ENCODE results near the gene AGO3.
A peak's percentile ranks its signal among the peaks of the same experiment; 100 is the strongest.

Gene AGO3

GRCh38 chr1:36084497-36085115, 153.7 kb downstream of the AGO3 start:
- DNase-seq, result no peak

GRCh38 chr1:36085126-36085525, 154.2 kb downstream of the AGO3 start:
- DNase-seq, result no peak

DNA sequence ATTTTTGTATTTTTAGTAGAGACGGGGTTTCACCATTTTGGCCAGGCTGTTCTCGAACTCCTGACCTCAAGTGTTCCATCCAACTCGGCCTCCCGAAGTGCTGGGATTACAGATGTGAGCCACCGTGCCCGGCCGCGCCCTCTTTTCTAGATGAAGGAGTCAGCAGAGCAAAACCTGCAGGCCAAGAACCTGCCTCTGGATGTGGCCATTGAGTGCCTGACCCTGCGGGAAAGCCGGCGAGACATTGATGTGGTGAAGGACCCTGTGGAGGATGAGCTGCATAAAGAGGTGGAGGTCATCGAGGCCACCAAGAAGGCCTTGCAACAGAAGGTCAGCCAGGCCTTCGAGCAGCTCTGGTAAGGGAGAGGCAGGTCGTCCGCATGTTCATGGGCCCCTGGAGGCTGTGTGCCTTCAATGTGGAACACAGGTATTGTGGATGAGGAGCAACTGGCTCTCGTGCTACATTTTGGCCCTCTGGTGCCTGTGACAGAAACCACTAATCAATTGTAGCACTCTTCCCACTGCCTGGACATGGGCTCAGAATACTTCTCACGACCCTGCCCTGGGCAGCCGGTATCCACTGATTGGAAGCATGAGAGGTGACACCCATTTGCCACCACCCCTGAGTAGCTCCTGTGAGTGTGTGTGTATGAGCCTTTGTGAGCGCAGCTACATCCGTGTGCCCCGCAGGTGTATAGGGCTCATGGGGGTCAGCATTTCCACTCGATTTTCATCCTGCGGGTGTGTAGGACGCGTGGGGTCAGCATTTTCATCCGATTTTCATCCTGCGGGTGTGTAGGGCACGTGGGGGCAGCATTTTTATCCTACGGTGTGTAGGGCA, 155.0 kb downstream of the AGO3 start:
- no peak for DNase-seq

GRCh38 chr1:36086529-36087232, 155.8 kb downstream of the AGO3 start:
- no peak for DNase-seq

DNA sequence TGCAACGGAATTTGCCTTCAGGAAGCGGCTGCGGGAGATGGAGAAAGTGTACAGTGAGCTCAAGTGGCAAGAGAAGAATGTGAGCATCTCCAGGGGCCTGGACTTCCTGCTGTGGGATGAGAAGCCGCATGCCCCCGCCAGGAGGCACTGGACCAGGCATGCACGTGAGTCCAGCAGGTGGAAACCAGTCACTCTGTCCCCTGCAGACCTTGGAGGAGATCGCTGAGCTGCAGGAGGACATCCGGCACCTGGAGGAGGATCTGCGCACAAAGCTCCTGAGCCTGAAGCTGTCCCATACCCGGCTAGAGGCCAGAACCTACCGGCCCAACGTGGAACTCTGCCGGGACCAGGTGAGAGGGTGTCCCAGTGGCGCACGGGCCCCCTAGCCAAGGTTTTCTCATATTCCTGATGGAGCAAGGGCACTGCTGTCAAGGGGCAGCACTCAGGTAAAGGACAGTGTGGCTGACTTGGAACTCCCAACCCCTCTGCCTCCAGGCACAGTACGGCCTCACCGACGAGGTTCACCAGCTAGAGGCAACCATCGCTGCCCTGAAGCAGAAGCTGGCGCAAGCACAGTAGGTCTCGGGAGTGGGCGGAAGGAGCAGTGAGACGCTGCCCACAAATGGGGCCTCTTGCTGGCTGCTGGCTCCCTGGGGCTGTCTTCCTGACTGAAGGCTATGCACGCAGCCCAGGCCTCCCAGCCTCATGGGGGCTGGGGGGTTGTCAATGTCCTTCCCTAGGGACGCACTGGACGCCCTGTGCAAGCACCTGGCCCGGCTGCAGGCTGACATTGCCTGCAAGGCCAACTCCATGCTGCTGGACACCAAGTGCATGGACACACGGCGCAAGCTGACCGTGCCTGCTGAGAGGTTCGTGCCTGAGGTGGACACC, 156.6 kb downstream of the AGO3 start:
- no peak for DNase-seq

DNA sequence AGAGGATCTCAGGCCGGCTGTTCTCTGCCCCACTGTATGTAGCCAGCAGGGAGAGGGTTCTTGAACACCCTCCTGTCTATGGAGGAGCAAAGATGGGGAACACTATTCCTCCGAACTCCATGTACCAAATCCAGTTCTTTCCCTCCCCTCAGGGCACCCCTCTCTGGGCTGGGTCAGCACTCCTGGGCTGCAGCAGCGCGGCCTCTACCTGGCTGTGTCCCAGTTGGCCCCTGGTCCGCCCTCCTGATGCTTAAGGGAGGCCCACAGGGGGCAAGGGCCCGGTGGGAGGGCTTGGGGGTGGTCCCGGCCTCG, 157.3 kb downstream of the AGO3 start:
- no peak for DNase-seq

- DNase-seq, result peak; percentile 94
These were observed 157.9 kb downstream of the AGO3 start, which contains the start of gene ADPRS for GRCh38 chr1:36088577-36089392. ADPRS (plus strand) TSS chr1:36088892; CDS start chr1:36088905, 13 bp downstream.

DNA sequence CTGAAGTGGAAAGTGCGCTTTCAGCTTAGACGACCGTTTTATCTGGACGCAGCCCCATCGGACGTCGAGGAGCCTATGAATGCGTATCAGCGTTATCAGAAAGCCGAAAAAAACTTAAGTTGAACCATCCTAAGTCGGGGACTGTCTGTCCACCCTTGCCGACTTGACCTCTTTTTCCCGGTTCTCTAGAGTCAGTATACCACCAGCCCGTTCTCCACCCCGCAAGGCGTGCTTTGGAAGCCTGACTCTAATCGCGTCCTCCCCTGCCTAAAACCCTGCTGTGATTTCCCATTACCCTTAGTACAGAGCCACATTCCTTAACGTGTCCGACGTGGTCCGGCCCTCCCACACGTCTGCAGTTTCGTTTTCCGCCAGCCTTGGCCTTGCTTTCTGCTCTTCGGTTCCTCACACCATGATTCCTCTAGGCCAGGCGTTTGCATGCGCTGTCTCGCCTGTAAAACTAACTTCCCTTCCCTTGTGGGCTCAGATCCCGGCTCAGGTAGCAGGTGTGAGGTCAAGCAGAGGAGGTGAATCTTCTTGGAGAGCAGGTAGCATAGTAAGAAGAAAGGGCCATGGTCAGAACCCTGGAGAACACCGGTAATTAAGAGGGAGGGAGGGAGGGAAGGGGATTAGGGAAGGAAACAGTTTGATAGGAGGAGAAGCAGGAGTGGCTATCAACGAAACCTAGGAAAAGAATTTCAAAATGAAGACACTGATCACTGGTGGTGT, 158.7 kb downstream of the AGO3 start:
- DNase-seq, result peak; percentile 39

DNA sequence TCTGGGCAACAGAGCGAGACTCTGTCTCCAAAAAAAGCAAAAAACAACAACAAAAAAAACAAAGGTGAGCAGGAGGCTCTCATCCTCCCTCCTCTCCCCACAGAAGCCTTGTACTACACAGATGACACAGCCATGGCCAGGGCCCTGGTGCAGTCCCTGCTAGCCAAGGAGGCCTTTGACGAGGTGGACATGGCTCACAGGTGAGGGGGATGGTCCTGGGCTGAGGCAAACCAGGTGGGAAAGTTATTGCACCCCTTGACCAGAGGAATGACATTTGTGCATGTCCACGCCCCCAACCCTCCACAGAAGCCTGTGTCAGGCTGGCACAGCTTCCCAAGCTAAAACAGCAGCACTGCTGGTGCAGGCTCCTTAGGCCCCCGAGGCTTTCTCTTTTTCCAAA, 160.2 kb downstream of the AGO3 start:
- no peak for DNase-seq

DNA sequence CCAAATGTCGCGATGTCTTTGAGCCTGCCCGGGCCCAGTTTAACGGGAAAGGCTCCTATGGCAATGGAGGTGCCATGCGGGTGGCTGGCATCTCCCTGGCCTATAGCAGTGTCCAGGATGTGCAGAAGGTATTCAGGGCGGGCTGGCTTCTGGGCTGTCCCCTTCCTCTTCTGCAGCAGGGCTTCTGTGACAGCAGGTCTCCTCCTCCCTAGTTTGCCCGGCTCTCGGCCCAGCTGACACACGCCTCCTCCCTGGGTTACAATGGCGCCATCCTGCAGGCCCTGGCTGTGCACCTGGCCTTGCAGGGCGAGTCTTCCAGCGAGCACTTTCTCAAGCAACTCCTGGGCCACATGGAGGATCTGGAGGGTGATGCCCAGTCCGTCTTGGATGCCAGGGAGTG, 160.8 kb downstream of the AGO3 start:
- DNase-seq, result no peak

DNA sequence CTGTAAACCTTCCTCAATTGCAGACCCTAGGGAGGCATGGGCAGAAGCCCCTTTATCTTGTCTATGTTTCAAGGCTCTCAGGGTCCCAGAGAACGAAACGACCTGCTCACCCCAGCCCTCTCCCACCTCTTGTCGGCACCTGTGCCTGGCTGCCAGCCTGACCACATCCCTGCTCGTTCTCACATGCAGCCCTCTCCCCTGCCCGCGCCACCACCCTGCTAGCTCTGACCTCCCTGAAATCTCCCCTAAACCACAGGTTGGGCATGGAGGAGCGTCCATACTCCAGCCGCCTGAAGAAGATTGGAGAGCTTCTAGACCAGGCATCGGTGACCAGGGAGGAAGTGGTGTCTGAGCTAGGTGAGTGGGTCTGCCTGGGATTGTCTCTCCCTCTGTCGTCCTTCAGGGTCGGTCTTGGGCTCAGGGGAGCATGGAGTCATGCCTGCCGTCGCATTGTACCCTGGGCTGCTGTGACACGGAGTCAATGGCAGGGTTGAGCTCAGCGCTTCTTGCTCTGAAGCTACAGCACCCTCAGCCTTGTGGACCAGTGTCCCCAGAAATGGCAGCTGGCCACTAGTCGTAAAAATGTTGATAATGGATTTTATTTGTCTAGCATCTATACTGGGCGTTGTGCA, 161.4 kb downstream of the AGO3 start:
- no peak for DNase-seq

- no peak for DNase-seq
These were observed 161.9 kb downstream of the AGO3 start for GRCh38 chr1:36092798-36093185.

GRCh38 chr1:36093226-36093625, 162.3 kb downstream of the AGO3 start:
- DNase-seq, result no peak

DNA sequence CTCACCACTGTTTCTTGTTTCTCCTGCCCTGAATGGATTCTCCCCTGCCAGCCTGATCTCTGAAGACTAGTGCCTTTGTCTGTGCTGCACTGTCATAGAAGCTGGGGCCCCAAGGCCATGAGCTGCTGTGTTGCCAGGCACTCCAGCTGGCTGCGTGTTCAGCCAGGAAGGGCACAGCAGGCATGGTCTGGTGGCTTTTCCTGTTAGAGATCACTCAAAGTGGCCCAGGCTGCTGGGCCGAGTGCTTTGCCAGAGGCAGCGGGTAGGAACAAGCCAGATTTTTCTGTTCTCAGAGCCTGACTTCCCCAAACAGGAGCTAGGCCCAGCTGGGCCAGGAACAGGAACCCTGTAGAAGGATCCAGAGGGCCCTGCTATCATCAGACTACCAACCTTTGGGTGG, 163.0 kb downstream of the AGO3 start:
- DNase-seq, result no peak

DNA sequence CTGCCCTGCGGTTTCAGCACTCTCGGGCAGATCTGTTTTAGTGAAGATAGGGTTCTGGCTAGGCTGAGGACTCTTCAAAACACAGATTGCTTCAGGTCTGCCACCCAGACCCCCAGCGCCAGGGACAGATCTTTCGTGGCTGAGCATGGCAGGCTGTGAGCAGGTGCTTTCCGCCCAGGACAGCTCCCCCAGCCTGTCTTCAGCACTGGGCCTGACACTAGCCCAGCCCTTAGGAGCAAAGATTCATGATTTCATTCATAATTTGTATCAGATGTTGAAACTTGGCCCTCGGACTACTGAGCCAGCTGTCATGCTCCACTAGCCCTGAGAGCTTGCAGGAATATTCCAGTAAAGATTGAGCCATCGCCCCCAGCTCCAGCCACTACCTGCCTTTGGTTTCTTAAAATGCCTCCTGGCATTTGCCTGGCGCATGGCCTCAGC, 163.7 kb downstream of the AGO3 start:
- DNase-seq, result no peak

GRCh38 chr1:36095760-36096405, 165.0 kb downstream of the AGO3 start:
- DNase-seq, result no peak

DNA sequence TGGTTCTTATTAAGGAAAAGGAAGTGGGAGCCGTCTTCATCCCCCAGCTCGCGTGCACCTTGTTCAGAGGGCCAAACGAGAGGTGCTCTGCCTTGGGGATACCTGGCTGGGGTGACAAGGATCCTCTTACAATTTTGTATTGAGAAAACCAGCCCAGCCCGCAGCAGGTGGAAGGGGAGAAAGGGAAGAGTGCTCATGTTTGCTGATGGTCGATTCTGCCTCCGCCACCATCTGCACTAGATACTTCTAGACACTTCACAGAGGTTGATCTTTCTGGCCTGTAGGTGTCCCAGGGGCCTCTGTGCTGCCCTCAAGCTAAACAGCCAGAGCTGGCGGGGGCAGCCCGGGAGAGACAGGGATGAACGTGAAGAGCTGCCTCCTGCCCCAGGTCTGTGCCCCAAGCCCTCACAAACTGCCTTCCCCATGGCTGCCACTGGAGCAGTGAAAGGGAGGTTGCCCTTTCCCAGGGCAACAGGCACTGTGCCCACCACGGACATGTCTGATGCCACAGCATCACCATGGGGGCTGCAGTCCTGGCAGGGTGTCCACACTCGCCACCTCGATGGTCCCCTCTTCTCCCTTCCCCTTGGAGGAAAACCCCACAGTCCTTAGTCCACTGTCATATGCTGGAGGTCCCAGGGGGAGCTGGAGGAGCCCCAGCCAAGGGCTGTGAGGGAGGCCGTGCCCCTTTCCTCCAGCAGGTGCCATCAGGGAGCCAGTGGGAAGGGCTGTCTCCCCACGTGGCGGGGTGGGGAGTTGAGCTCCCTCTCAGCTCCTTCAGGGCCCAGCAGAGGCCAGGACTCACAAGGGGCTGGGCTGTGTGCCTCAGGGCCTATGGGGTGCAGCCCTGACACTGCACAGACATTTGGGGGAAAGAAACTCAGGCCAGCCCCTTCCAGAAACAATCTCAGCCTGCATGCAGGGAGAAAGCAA, 165.9 kb downstream of the AGO3 start:
- no peak for DNase-seq

DNA sequence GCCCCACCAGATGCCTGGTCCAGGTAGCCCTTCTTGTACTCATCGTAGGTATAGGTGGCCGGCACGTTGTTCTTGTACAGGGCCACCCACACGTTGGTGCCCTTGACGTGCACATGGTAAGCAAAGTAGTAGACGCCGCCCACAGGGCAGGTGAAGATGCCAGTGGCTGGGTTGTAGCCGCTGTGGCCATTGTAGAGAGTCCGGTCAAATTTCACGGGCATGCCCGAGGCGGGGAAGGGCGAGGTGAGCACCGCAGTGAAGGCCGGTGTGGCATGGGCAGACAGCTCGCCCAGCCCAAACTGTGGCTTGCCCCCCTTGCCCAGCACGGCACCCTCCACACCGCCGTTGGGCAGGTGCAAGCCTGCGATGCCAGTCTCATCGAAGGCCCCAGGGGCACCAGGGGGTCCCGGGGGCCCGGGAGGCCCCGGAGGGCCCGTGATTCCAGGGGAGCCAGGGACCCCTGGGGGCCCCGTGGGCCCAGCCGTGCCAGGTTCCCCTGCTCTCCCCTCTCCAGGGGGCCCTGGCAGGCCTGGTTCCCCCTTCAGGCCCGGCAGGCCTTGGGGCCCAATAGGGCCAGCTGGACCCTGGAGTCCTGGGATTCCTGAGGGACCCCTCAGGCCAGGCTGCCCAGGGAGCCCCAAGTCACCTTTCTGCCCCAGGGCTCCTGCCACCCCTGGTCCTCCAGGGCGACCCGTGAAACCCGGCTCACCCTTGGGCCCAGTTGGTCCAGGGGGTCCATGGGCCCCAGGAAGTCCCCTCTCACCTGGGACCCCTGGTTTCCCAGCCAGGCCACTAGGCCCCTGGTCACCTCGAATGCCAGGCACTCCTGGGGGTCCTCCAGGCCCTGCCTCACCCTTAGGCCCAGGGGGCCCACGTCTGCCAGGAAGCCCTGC, 167.0 kb downstream of the AGO3 start:
- no peak for DNase-seq

Measured in stimulated activated CD8-positive, alpha-beta memory T cell treated with anti-CD3 and anti-CD28 coated beads, Interleukin-4, amount 100 ng/mL, for 48 hours (primary cell).